ENCODE data around the gene NPHP4. TPM values are rescaled to one million over a fixed set of nuclear protein-coding genes. Genes with fewer than 3 reads are reported as not detected.

The NPHP4 gene
- total RNA-seq, 1 donor from 2014 or later: 3.7 TPM

GRCh38 chr1:5903031-5903430 is 89.2 kb downstream of the NPHP4 start:
- H3K36me3 ChIP-seq: peaks cover 48% of the 10 kb centered on the region
- intact Hi-C loops (cut with micrococcal nuclease): no loop called here

GRCh38 chr1:5901841-5902240 is 90.4 kb downstream of the NPHP4 start:
- intact Hi-C loops (cut with micrococcal nuclease): no loop called here
- H3K9me3 ChIP-seq (replicated peaks): no peaks in the 10 kb centered on the region
- H3K27me3 ChIP-seq (ENCODE audit: low read depth): no peaks in the 10 kb centered on the region
- H3K4me3 ChIP-seq: no peak overlapping the region
- H3K36me3 ChIP-seq: peaks cover 54% of the 10 kb centered on the region
- no peak overlapping the region for H3K27ac ChIP-seq (replicated peaks)
- TF ChIP-seq, protein P1, sequence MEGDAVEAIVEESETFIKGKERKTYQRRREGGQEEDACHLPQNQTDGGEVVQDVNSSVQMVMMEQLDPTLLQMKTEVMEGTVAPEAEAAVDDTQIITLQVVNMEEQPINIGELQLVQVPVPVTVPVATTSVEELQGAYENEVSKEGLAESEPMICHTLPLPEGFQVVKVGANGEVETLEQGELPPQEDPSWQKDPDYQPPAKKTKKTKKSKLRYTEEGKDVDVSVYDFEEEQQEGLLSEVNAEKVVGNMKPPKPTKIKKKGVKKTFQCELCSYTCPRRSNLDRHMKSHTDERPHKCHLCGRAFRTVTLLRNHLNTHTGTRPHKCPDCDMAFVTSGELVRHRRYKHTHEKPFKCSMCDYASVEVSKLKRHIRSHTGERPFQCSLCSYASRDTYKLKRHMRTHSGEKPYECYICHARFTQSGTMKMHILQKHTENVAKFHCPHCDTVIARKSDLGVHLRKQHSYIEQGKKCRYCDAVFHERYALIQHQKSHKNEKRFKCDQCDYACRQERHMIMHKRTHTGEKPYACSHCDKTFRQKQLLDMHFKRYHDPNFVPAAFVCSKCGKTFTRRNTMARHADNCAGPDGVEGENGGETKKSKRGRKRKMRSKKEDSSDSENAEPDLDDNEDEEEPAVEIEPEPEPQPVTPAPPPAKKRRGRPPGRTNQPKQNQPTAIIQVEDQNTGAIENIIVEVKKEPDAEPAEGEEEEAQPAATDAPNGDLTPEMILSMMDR (IDR thresholded peaks at IDR 0.05; ENCODE audit: borderline replicate concordance): no peak
- DNase-seq: no peak
- H3K4me1 ChIP-seq: no peaks in the 10 kb centered on the region

More at GRCh38 chr1:5903031-5903430, 89.2 kb downstream of the NPHP4 start:
- no peak overlapping the region for H3K27ac ChIP-seq (replicated peaks)
- no peaks in the 10 kb centered on the region for H3K4me1 ChIP-seq
- TF ChIP-seq, protein P1 (IDR thresholded peaks at IDR 0.05; ENCODE audit: borderline replicate concordance): no peak
- no peak for DNase-seq
- H3K27me3 ChIP-seq (ENCODE audit: low read depth): no peaks in the 10 kb centered on the region
- no peaks in the 10 kb centered on the region for H3K9me3 ChIP-seq (replicated peaks)
- no peak overlapping the region for H3K4me3 ChIP-seq

- TF ChIP-seq, protein P1 (IDR thresholded peaks at IDR 0.05; ENCODE audit: borderline replicate concordance): no peak
- no peak overlapping the region for H3K4me3 ChIP-seq
- H3K27me3 ChIP-seq (ENCODE audit: low read depth): no peaks in the 10 kb centered on the region
- H3K27ac ChIP-seq (replicated peaks): no peak overlapping the region
- H3K4me1 ChIP-seq: no peaks in the 10 kb centered on the region
- H3K9me3 ChIP-seq (replicated peaks): no peaks in the 10 kb centered on the region
- intact Hi-C loops (cut with micrococcal nuclease): no loop called here
- H3K36me3 ChIP-seq: peaks cover 53% of the 10 kb centered on the region
- no peak for DNase-seq
Observed at GRCh38 chr1:5901150-5901549, 91.1 kb downstream of the NPHP4 start.

GRCh38 chr1:5898266-5898665 is 94.0 kb downstream of the NPHP4 start:
- Histone ChIP-seq H3K9me3 (replicated peaks) (no peaks in the 10 kb centered on the region), H3K4me3 (no peak overlapping the region), H3K4me1 (no peaks in the 10 kb centered on the region), H3K27ac (replicated peaks) (no peak overlapping the region), H3K36me3 (peaks cover 32% of the 10 kb centered on the region), H3K27me3 (ENCODE audit: low read depth) (no peaks in the 10 kb centered on the region)
- intact Hi-C loops (cut with micrococcal nuclease): no loop called here
- TF ChIP-seq, protein P1 (IDR thresholded peaks at IDR 0.05; ENCODE audit: borderline replicate concordance): no peak
- no peak for DNase-seq

DNA sequence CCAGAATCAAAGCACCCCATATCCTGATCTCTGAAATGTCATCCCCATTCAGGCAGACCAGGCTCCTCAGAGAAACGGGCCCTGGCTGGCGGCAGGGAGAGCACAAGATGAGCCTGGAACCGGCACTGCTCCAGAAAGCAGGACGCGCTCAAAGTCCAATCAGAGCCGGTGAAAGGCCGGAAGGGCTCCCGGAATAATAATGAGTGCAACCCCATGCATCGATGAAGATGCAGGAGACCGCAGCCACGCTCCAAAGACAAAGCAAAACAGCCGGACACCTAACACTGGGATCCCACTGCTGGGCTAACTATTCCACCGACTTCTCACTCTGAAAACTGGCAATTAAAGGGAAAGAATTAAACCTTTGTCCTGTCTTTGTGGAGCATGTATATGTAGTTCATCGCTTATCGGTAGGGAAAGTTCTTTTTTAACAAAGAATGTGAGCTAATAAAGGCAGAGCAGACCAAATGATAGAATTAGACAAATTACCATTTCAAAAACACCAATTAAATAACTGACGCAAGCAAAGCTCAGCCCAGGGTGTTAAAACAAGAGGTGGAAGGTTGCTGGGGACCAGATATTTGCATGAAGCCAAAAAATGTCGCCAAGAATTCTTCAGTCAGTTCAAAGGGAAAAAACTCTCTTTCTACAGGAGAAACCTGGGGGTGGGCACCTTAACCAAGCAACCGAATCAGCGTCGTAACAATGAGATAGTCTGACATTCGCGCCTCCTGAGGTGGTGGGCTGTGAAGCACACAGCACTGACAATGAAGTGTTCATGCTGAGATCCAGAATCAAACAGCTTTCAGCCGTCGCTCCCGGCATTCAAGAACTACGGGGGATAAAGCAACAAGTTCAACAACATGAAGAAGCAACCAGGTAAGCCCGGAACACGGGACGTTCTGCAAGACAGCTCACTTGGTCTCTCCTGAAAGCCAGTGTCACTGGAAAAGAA is 95.2 kb downstream of the NPHP4 start:
- H3K4me1 ChIP-seq: no peaks in the 10 kb centered on the region
- no peaks in the 10 kb centered on the region for H3K9me3 ChIP-seq (replicated peaks)
- no peak for DNase-seq
- peaks cover 30% of the 10 kb centered on the region for H3K36me3 ChIP-seq
- H3K4me3 ChIP-seq: no peak overlapping the region
- H3K27ac ChIP-seq (replicated peaks): no peak overlapping the region
- no peaks in the 10 kb centered on the region for H3K27me3 ChIP-seq (ENCODE audit: low read depth)
- intact Hi-C loops (cut with micrococcal nuclease): no loop called here
- TF ChIP-seq, protein P1 (IDR thresholded peaks at IDR 0.05; ENCODE audit: borderline replicate concordance): no peak

Measured in left ventricle myocardium inferior (tissue), 1 donor.